ENCODE measurements around the gene FILIP1L.

FILIP1L gene

GRCh38 chr3:99867594-99868310 lies 246.5 kb downstream of the FILIP1L start:
- DNase-seq (ENCODE audit: low read depth), result no peak
- no peak for TF ChIP-seq CTCF (conservative IDR thresholded peaks at IDR 0.05; ENCODE audit: low read depth, low read length)
- H3K4me3 ChIP-seq (ENCODE audit: low read length), result no peak overlapping the region

- H3K4me3 ChIP-seq (ENCODE audit: low read length), result no peak overlapping the region
- DNase-seq (ENCODE audit: low read depth), result no peak
- TF ChIP-seq CTCF (conservative IDR thresholded peaks at IDR 0.05; ENCODE audit: low read depth, low read length), result no peak
Observed at GRCh38 chr3:99866261-99866761, 248.0 kb downstream of the FILIP1L start.

- no peak for DNase-seq (ENCODE audit: low read depth)
- TF ChIP-seq CTCF (conservative IDR thresholded peaks at IDR 0.05; ENCODE audit: low read depth, low read length), result no peak
- H3K4me3 ChIP-seq (ENCODE audit: low read length), result no peak overlapping the region
Observed at GRCh38 chr3:99865321-99865720, 249.0 kb downstream of the FILIP1L start.

- DNase-seq (ENCODE audit: low read depth), result no peak
- TF ChIP-seq CTCF (conservative IDR thresholded peaks at IDR 0.05; ENCODE audit: low read depth, low read length), result no peak
- H3K4me3 ChIP-seq (ENCODE audit: low read length), result no peak overlapping the region
Observed at GRCh38 chr3:99864289-99864688, 250.0 kb downstream of the FILIP1L start.

- DNase-seq (ENCODE audit: low read depth), result no peak
- no peak overlapping the region for H3K4me3 ChIP-seq (ENCODE audit: low read length)
- TF ChIP-seq CTCF (conservative IDR thresholded peaks at IDR 0.05; ENCODE audit: low read depth, low read length), result no peak
Observed at GRCh38 chr3:99863588-99863987, 250.7 kb downstream of the FILIP1L start.

GRCh38 chr3:99863002-99863401 lies 251.3 kb downstream of the FILIP1L start:
- H3K4me3 ChIP-seq (ENCODE audit: low read length), result no peak overlapping the region
- no peak for TF ChIP-seq CTCF (conservative IDR thresholded peaks at IDR 0.05; ENCODE audit: low read depth, low read length)
- DNase-seq (ENCODE audit: low read depth), result no peak

GRCh38 chr3:99862208-99862607 lies 252.1 kb downstream of the FILIP1L start:
- no peak overlapping the region for H3K4me3 ChIP-seq (ENCODE audit: low read length)
- no peak for TF ChIP-seq CTCF (conservative IDR thresholded peaks at IDR 0.05; ENCODE audit: low read depth, low read length)
- DNase-seq (ENCODE audit: low read depth), result no peak

Data from retinal pigment epithelial cell (primary cell).